ENCODE results near the gene TNFRSF13B.

Gene TNFRSF13B

GRCh38 chr17:16953841-16954240, 18.1 kb downstream of the TNFRSF13B start:
- DNase-seq: no peak

GRCh38 chr17:16953347-16953746, 18.6 kb downstream of the TNFRSF13B start:
- DNase-seq: no peak

GRCh38 chr17:16952401-16952800, 19.5 kb downstream of the TNFRSF13B start:
- no peak for DNase-seq

- no peak for DNase-seq
These were observed 21.4 kb downstream of the TNFRSF13B start for GRCh38 chr17:16950488-16950887.

- no peak for DNase-seq
These were observed 23.1 kb downstream of the TNFRSF13B start for GRCh38 chr17:16948587-16949376.

GRCh38 chr17:16947470-16947869, 24.4 kb downstream of the TNFRSF13B start:
- DNase-seq: no peak

GRCh38 chr17:16945663-16946218, 26.2 kb downstream of the TNFRSF13B start:
- DNase-seq: no peak

- no peak for DNase-seq
These were observed 26.8 kb downstream of the TNFRSF13B start for GRCh38 chr17:16945136-16945482.

GRCh38 chr17:16944334-16945135, 27.4 kb downstream of the TNFRSF13B start:
- no peak for DNase-seq

- DNase-seq: no peak
These were observed 28.2 kb downstream of the TNFRSF13B start for GRCh38 chr17:16943541-16944333.

- DNase-seq: no peak
These were observed 28.9 kb downstream of the TNFRSF13B start for GRCh38 chr17:16943032-16943352.

GRCh38 chr17:16942141-16943031, 29.5 kb downstream of the TNFRSF13B start:
- DNase-seq: no peak

GRCh38 chr17:16941072-16942036, 30.6 kb downstream of the TNFRSF13B start:
- DNase-seq: peak; percentile 42

- DNase-seq: peak; percentile 32
These were observed 31.6 kb downstream of the TNFRSF13B start for GRCh38 chr17:16940116-16940881.

GRCh38 chr17:16939606-16940115, 32.3 kb downstream of the TNFRSF13B start:
- peak; percentile 30 for DNase-seq

- no peak for DNase-seq
These were observed 32.7 kb downstream of the TNFRSF13B start for GRCh38 chr17:16939208-16939576.

GRCh38 chr17:16938496-16939207, 33.3 kb downstream of the TNFRSF13B start:
- DNase-seq: peak; percentile 24

GRCh38 chr17:16938031-16938430, 33.9 kb downstream of the TNFRSF13B start:
- DNase-seq: peak; percentile 36

- no peak for DNase-seq
These were observed 34.5 kb downstream of the TNFRSF13B start for GRCh38 chr17:16937431-16937830.

Measured in right forelimb (tissue), 1 donor.